Transverse colon (tissue), 4 donors: ENCODE results near the gene ZNF207. TPM values are rescaled to one million over a fixed set of nuclear protein-coding genes. Genes with fewer than 3 reads are reported as not detected.

Experiments
- DNase-seq: peaks from one replicate; pipeline ENCODE4 v3.0.0-alpha.2; 2019
- H3K27ac ChIP-seq, 4 donors: fragments of 200-600 bp; sonication (generic); 2 replicates each; pipeline ENCODE4 v1.5.1; 2016 to 2018; ENCODE audit warnings: inconsistent platforms in 4 of 4
- H3K27me3 ChIP-seq: fragments of 200-600 bp; sonication (generic); 2 replicates; pipeline ENCODE4 v1.5.1; 2017; ENCODE audit warnings: inconsistent platforms
- H3K36me3 ChIP-seq, 4 donors: fragments of 200-600 bp; sonication (generic); 2 replicates each; pipeline ENCODE4 v1.5.1; 2017 to 2019; ENCODE audit warnings: inconsistent platforms in 4 of 4
- H3K4me1 ChIP-seq, 4 donors: fragments of 200-600 bp; sonication (generic); 2 replicates each; pipeline ENCODE4 v1.5.1; 2017 to 2020; ENCODE audit warnings: inconsistent platforms in 4 of 4
- H3K4me3 ChIP-seq, 4 donors: fragments of 200-600 bp; sonication (generic); 1 replicate in 1 of 4; 2 replicates in 3 of 4; pipeline versions ENCODE4 v1.5.1 to v1.6.1; 2017 to 2019; ENCODE audit warnings: inconsistent platforms in 4 of 4
- H3K9me3 ChIP-seq, 2 donors: fragments of 200-600 bp; sonication (generic); 2 replicates each; pipeline ENCODE4 v1.5.1; 2017 to 2019; ENCODE audit warnings: inconsistent platforms in 2 of 2
- EP300 ChIP-seq: sonication (generic); formaldehyde crosslinking; IDR thresholded peaks from one replicate; pipeline ENCODE4 v1.6.1; 2017; ENCODE audit warnings: antibody characterized with exemption, low read depth
- POLR2A ChIP-seq: fragments of 450-650 bp; IDR thresholded peaks from one replicate; pipeline ENCODE4 v1.6.1; 2016; ENCODE audit warnings: antibody characterized with exemption, mild to moderate bottlenecking, moderate library complexity
- POLR2AphosphoS5 ChIP-seq, 3 donors: sonication (generic); formaldehyde crosslinking; IDR thresholded peaks; one replicate each; pipeline ENCODE4 v1.6.1; 2016; ENCODE audit warnings: antibody characterized with exemption in 3 of 3
- WGBS, 2 donors: methylation state at CpG; one replicate each; pipeline ENCODE4 v1.1.5; 2018; ENCODE audit warnings: low coverage in 1 of 2; 5-methylcytosine and 5-hydroxymethylcytosine counted together
- in situ Hi-C, 4 donors: fragments of 200-750 bp; cut with MboI; loops; one replicate each; pipeline versions ENCODE4 v1.15.0 to v1.15.1; 2017; ENCODE audit warnings: low sequenced_read_pairs in 3 of 4, low pct_ligation_motif_present in 1 of 4, low pct_unique_long_range_greater_than_20kb in 1 of 4
- intact Hi-C: fragments of 100-400 bp; cut with DNase I; formaldehyde crosslinking; loops from one replicate; pipeline ENCODE4 v1.15.1; 2023; ENCODE audit warnings: low total_unique reads
- total RNA-seq, 4 donors: library from RNA; depleted of rRNA; stranded (reverse); fragments of >200 nt; gene quantifications; one replicate each; pipeline ENCODE4 v1.1.0, GENCODE V29; 2016
- TF ChIP-seq, protein P1 (sequence below), 5 experiments: fragments of 200-600 bp in 3 of 5; fragments of 450-650 bp in 2 of 5; sonication (generic) in 3 of 5; IDR thresholded peaks; 1 replicate in 2 of 5; 2 replicates in 3 of 5; pipeline ENCODE4 v1.5.1; 2016 to 2017; ENCODE audit warnings: antibody characterized with exemption in 5 of 5, inconsistent platforms in 3 of 5, mild to moderate bottlenecking in 2 of 5, moderate library complexity in 1 of 5

The ZNF207 gene
- total RNA-seq, 4 donors from 2014 or later, result 78.9 to 203 (median 139) TPM

DNA sequence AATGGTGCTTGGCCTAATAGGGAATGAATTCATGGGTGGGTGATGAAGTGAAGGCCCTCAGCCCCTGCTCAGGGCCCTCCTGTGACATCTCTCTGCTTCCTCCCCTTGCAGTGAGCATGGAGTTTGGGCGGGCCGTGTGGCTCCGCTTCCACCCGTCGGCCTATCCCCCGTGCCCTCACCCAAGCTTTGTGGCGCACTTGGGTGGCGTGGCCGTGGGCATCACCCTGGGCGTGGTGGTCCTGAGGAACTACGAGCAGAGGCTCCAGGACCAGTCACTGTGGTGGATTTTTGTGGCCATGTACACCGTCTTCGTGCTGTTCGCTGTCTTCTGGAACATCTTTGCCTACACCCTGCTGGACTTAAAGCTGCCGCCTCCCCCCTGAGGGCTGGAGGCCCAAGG, 29.1 kb upstream of the ZNF207 start:
- peaks cover 0 to 9% (median 2%) of the 10 kb centered on the region in 4 donors for H3K4me1 ChIP-seq
- WGBS, 2 donors, result 88% methylated on average over 4 to 15 of the region's 15 CpGs
- TF ChIP-seq EP300, result no peak
- TF ChIP-seq, protein P1, sequence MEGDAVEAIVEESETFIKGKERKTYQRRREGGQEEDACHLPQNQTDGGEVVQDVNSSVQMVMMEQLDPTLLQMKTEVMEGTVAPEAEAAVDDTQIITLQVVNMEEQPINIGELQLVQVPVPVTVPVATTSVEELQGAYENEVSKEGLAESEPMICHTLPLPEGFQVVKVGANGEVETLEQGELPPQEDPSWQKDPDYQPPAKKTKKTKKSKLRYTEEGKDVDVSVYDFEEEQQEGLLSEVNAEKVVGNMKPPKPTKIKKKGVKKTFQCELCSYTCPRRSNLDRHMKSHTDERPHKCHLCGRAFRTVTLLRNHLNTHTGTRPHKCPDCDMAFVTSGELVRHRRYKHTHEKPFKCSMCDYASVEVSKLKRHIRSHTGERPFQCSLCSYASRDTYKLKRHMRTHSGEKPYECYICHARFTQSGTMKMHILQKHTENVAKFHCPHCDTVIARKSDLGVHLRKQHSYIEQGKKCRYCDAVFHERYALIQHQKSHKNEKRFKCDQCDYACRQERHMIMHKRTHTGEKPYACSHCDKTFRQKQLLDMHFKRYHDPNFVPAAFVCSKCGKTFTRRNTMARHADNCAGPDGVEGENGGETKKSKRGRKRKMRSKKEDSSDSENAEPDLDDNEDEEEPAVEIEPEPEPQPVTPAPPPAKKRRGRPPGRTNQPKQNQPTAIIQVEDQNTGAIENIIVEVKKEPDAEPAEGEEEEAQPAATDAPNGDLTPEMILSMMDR (IDR thresholded peaks at IDR 0.05), result no peak
- no peak for TF ChIP-seq POLR2A
- TF ChIP-seq POLR2AphosphoS5 (IDR thresholded peaks at IDR 0.05), result no peak
- no peaks in the 10 kb centered on the region for H3K27me3 ChIP-seq
- in situ Hi-C loops, result no loop called here
- no peaks in the 10 kb centered on the region for H3K9me3 ChIP-seq
- no peak for DNase-seq
- H3K36me3 ChIP-seq, result no peaks in the 10 kb centered on the region
- intact Hi-C loops, result no loop called here
- no peak overlapping the region for H3K4me3 ChIP-seq
- H3K27ac ChIP-seq, result no peak overlapping the region

DNA sequence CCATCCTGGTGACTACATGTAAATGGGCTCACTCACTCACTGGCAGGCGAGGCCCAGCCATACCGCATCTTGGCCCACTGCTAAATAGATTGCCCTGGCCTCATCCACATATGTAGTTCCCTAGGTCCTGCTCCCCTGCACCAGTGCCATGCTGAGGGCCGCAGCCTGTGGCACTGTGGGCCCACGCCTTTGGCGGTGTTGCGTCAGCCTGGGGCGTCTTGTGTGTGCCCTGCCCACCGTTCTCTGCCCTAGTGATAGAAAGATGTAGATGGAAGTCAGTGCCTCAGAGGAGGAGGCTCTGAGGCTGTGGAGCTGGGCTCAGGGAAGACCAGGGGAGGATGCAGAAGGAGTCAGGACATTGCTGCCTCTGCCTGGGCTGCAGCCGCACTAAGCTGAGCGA, 26.9 kb upstream of the ZNF207 start:
- H3K4me1 ChIP-seq, result peaks cover 0 to 9% (median 2%) of the 10 kb centered on the region in 4 donors
- no peak for TF ChIP-seq POLR2A
- TF ChIP-seq EP300, result no peak
- TF ChIP-seq POLR2AphosphoS5 (IDR thresholded peaks at IDR 0.05), result no peak
- TF ChIP-seq, protein P1 (IDR thresholded peaks at IDR 0.05), result no peak
- no peaks in the 10 kb centered on the region for H3K9me3 ChIP-seq
- intact Hi-C loops (no loop called here), in situ Hi-C loops (no loop called here)
- no peak overlapping the region for H3K27ac ChIP-seq
- H3K4me3 ChIP-seq, result no peak overlapping the region
- H3K36me3 ChIP-seq, result no peaks in the 10 kb centered on the region
- no peaks in the 10 kb centered on the region for H3K27me3 ChIP-seq
- no peak for DNase-seq
- WGBS, 2 donors, result 95% methylated on average over 9 of the region's 10 CpGs; no CpG with 5 or more reads in 1 of the 2 donors

DNA sequence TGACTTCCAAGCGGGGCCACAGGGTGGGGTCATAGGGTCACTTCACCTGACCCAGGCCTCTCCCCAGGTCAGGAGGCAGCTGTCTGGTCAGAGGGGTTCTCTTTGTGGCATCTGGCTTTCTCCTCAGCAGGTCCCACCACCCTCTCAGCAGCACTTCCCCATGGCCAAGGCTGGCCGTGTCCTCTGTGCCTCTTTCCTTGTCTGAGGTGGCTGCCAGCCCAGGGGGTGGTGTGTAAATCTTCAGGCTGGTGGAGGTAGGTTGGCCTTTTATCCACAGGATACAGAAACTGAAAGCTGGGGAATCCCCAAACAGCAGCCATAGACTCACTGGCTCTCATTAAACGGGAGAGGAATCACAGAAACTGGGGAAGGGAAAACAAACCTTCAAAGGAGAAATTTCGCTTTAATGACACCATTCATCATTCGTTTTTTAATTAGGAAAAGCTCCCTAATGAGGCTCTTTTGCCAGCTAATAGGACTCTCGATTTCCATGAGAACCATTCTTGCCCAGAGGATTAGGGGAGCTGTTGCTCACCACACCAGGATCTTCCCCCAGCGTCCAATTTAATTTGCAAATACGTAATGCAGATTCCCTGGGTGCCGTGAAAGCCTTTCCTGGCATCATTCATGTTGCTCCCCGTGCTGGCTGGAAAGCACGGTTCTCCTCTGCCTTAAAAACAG, 26.0 kb upstream of the ZNF207 start:
- Histone ChIP-seq H3K27ac (peak overlapping the region in 3 of 4 donors; percentile 10 to 41 (median 40)), H3K4me1 (peaks cover 0 to 9% (median 2%) of the 10 kb centered on the region in 4 donors), H3K9me3 (no peaks in the 10 kb centered on the region), H3K36me3 (no peaks in the 10 kb centered on the region), H3K27me3 (no peaks in the 10 kb centered on the region), H3K4me3 (peak overlapping the region in 2 of 4 donors; percentile 2 to 31)
- in situ Hi-C loops (no loop called here), intact Hi-C loops (no loop called here)
- DNase-seq, result peak; percentile 31
- 15 to 23% methylated on average over 8 to 11 of the region's 11 CpGs for WGBS, 2 donors
- TF ChIP-seq, protein P1 (IDR thresholded peaks at IDR 0.05), result no peak
- no peak for TF ChIP-seq POLR2AphosphoS5 (IDR thresholded peaks at IDR 0.05)
- TF ChIP-seq POLR2A, result no peak
- TF ChIP-seq EP300, result no peak

DNA sequence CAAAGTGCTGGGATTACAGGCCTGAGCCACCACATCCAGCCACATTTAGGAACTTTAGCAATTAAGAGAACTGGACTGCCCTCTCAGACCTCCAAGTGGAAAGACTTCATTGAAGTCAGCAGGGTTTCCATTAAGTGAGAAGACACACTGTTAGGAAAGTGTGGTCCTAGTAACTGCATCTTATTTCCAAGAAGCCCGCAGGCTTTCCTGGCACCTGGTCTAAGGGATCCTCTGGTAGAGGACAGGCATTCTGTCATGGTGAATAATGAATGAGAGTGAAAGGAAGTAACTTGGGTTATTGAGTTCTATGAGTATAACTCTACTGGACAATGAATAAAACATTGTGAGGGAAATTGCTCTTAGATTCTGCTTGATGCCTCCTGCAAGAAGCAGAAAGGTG, 22.0 kb upstream of the ZNF207 start:
- intact Hi-C loops, result no loop called here
- Histone ChIP-seq H3K27ac (no peak overlapping the region), H3K4me1 (peaks cover 0 to 9% (median 2%) of the 10 kb centered on the region in 4 donors), H3K36me3 (no peaks in the 10 kb centered on the region), H3K4me3 (no peak overlapping the region), H3K9me3 (no peaks in the 10 kb centered on the region), H3K27me3 (no peaks in the 10 kb centered on the region)
- TF ChIP-seq, protein P1 (IDR thresholded peaks at IDR 0.05), result no peak
- no peak for TF ChIP-seq EP300
- TF ChIP-seq POLR2A, result no peak
- no peak for TF ChIP-seq POLR2AphosphoS5 (IDR thresholded peaks at IDR 0.05)
- in situ Hi-C loops, result no loop called here
- 100% methylated on average over 1 of the region's 1 CpG; no CpG with 5 or more reads in 1 of the 2 donors for WGBS, 2 donors
- DNase-seq, result no peak
